ENCODE data around the gene CHCHD10.

Gene CHCHD10

DNA sequence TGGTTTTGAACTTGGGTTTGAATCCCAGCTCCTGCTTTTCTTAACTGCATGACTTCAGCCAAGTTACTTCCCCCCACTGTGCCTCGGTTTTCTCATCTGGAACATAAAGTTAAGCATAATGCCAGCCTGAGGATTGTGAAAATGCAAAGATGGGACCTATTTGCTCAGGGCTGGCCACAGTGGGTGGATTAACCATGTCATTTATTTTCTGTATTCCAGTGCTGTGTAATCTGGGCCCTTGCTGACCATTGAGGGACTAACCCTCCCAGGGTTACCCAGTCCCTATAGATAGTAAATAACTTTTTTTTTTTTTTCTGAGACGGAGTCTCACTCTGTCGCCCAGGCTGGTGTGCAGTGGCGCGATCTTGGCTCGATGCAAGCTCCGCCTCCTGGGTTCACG is 12.1 kb downstream of the CHCHD10 start:
- no peak for DNase-seq
- Histone ChIP-seq H3K27ac (no peak overlapping the region), H3K9me3 (ENCODE audit: severe bottlenecking) (no peaks in the 10 kb centered on the region), H3K27me3 (ENCODE audit: insufficient read depth, low read depth, severe bottlenecking) (no peaks in the 10 kb centered on the region), H3K4me3 (ENCODE audit: low read depth, low read length) (no peak overlapping the region), H3K36me3 (no peaks in the 10 kb centered on the region)
- TF ChIP-seq, protein P1, sequence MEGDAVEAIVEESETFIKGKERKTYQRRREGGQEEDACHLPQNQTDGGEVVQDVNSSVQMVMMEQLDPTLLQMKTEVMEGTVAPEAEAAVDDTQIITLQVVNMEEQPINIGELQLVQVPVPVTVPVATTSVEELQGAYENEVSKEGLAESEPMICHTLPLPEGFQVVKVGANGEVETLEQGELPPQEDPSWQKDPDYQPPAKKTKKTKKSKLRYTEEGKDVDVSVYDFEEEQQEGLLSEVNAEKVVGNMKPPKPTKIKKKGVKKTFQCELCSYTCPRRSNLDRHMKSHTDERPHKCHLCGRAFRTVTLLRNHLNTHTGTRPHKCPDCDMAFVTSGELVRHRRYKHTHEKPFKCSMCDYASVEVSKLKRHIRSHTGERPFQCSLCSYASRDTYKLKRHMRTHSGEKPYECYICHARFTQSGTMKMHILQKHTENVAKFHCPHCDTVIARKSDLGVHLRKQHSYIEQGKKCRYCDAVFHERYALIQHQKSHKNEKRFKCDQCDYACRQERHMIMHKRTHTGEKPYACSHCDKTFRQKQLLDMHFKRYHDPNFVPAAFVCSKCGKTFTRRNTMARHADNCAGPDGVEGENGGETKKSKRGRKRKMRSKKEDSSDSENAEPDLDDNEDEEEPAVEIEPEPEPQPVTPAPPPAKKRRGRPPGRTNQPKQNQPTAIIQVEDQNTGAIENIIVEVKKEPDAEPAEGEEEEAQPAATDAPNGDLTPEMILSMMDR (IDR thresholded peaks at IDR 0.05; ENCODE audit: low read depth, low read length), result no peak

DNA sequence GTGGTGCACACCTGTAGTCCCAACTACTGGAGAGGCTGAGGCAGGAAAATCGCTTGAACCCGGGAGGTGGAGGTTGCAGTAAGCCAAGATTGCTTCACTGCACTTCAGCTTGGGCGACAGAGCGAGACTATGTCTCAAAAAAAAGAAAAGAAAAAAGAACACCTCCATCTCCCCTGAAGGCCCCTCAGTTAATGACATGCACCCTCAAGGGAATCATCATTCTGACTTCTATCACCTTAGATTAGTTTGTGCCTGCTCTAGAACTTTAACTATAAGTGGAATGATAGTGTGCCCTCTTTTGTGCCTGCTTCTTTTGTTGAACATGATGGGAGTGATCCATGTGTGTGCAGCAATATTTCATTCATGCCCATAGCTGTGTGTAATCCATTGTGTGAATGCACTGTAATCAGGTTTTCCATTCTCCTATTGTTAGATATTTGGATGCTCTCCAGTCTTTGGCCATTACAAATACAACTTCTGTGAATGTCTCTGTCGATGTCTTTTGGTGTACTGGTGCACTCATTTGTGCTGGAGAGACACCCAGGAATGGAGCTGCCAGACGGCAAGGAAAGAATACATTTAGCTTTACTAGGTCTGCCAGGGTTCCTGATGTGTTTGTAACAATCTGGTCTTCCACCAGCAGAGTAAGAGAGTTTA is 12.7 kb downstream of the CHCHD10 start:
- Histone ChIP-seq H3K36me3 (no peaks in the 10 kb centered on the region), H3K27me3 (ENCODE audit: insufficient read depth, low read depth, severe bottlenecking) (no peaks in the 10 kb centered on the region), H3K4me3 (ENCODE audit: low read depth, low read length) (no peak overlapping the region), H3K27ac (no peak overlapping the region), H3K9me3 (ENCODE audit: severe bottlenecking) (no peaks in the 10 kb centered on the region)
- DNase-seq, result no peak
- TF ChIP-seq, protein P1 (IDR thresholded peaks at IDR 0.05; ENCODE audit: low read depth, low read length), result no peak

DNA sequence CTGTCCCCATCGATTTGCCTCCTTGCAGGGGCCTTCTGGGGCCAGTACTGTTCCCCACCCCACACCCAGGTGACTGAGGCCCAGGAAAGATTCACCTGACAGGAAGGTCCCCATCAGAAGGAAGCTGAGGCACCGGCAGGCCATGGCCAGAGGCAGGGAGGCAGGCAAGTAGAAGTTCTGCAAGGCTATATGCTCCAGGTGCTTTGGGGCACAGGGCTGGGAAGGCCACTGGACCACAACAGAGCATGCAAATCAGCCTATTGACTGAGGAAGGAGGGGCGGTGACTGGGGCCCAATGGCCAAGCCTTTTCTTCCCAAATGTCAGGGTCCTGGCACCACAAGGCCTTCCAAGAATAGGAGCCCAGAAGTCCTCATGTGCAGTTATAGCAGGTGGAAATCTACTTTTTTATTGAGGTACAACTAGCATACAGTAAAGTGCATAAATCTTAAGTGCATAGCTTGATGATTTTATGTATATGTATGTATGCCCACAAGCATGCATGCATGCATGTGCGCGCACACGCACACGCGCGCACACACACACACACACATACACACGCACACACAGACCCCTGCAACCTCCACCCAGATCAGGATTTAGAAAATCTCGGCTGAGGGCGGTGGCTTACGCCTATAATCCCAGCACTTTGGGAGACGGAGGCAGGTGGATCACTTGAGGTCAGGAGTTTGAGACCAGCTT is 13.4 kb downstream of the CHCHD10 start, which contains the start of gene VPREB3:
Gene VPREB3, minus strand, starts transcription at position 206 of the 700 bp plus-strand sequence. Its CDS starts 62 bp downstream, at position 144.
- H3K27me3 ChIP-seq (ENCODE audit: insufficient read depth, low read depth, severe bottlenecking), result no peaks in the 10 kb centered on the region
- no peaks in the 10 kb centered on the region for H3K9me3 ChIP-seq (ENCODE audit: severe bottlenecking)
- TF ChIP-seq, protein P1 (IDR thresholded peaks at IDR 0.05; ENCODE audit: low read depth, low read length), result no peak
- no peak within 1 kb of the TSS for H3K4me3 ChIP-seq (ENCODE audit: low read depth, low read length)
- H3K36me3 ChIP-seq, result no peaks in the 10 kb centered on the region
- no peak for DNase-seq
- H3K27ac ChIP-seq, result no peak within 1 kb of the TSS

DNA sequence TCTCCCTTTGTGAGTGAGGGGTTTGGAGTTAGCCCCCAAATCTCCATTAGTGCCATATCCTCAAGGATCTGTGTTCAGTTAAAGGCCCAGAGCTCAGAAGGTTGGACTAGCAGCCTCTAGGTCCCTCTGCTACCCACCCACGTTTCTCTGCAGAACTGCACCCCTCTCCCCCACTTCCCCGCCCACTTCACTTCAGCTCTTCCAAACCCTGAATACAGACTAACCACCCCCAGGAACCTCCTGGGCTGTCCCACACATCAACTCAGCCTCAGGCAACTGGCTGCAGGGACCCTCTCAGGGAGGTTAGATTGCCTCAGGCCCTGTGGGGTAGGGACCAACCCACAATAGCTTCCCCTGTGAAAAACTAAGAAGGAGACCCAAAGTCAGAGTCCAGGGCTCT is 14.4 kb downstream of the CHCHD10 start:
- Histone ChIP-seq H3K36me3 (no peaks in the 10 kb centered on the region), H3K27me3 (ENCODE audit: insufficient read depth, low read depth, severe bottlenecking) (no peaks in the 10 kb centered on the region), H3K27ac (no peak overlapping the region), H3K4me3 (ENCODE audit: low read depth, low read length) (no peak overlapping the region), H3K9me3 (ENCODE audit: severe bottlenecking) (no peaks in the 10 kb centered on the region)
- DNase-seq, result no peak
- TF ChIP-seq, protein P1 (IDR thresholded peaks at IDR 0.05; ENCODE audit: low read depth, low read length), result no peak

DNA sequence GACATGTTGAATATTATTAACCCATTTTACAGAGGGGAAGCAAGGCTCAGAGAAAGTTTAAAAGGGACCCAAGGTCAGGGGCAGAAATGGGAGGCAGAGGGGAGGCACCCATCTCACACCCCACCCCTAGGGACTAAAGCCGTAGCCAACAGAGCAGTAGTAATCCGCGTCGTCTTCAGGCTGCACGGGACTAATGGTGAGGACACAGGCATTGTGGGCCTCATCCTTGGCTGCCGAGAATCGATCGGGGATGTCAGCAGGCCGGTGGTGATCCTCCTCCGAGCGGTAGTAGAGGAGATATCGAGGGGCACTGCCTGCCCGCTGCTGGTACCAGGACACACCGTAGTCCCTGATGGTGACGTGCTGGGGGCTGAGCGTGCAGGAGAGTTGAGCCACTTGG is 15.0 kb downstream of the CHCHD10 start:
- Histone ChIP-seq H3K36me3 (no peaks in the 10 kb centered on the region), H3K27ac (no peak overlapping the region), H3K27me3 (ENCODE audit: insufficient read depth, low read depth, severe bottlenecking) (no peaks in the 10 kb centered on the region), H3K9me3 (ENCODE audit: severe bottlenecking) (no peaks in the 10 kb centered on the region), H3K4me3 (ENCODE audit: low read depth, low read length) (no peak overlapping the region)
- DNase-seq, result no peak
- TF ChIP-seq, protein P1 (IDR thresholded peaks at IDR 0.05; ENCODE audit: low read depth, low read length), result no peak
